NCI-H2196 treated with DMSO at 0.1 percent for 48 hours (cell line): ENCODE data around the gene POLR3B.
"Not testable (repeated sequence)": the region's sequence is repeated elsewhere in the genome, so short reads cannot be mapped to it uniquely, and the experiment has no call there.

Source experiments
- DNase-seq: peaks from one replicate; lab custom pipeline; 2025; ENCODE audit not compliant: unreplicated experiment; lab: John Stamatoyannopoulos, UW

The POLR3B gene

DNA sequence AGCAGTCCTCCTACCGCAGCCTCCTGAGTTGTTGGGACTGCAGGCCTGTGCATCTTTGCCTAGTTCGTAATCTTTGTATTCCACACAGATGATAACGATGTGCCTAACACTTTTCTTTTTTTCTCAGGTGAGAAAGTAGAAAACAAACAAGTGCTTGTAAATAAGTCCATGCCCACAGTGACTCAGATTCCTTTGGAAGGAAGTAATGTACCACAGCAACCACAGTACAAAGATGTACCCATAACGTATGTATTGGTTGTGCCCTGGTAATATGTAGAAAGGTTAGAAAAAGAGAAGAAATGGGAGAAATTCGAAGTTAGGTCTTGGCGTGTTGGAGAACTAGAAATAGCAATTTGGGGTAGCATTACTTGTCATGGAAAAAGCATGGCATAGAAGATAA, 101.6 kb downstream of the POLR3B start:
- no peak for DNase-seq

DNA sequence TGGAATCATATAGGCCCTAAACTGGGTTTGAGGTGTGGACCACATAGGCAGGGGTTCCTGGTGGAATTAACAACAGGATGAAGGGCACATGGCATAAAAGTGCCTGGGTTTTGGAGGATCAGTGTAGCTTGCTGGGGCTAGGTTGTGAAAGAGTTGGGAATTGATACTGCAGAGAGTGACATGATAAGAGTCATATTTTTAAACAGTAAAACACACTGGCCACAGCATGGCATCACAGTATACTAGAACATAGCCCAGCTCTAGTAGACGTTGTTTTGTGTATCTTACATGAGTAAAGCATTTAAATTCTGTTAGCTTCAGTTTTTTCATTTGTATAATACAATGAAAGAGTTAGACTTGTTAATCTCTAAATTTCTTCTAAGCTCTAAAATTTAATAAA, 102.0 kb downstream of the POLR3B start:
- DNase-seq = no peak

DNA sequence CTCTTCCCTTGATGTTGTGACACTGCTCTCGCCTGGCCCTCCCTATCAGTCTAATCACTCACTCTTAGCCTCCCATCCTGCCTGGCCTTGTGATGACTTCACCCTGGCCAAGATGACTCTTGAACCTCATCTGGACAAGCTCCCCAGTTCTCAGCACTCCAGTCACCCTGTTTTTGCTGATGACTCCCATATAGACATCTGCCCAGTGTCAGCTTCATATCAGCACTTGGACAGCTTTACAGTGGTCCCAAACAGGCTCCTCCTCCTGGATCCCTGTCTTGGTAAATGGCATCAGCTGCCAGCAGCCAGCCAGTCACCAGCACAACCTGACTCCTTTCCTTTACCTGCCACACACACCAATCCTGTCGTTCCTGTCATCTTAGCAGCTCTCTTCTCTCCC, 104.2 kb downstream of the POLR3B start:
- DNase-seq = no peak

DNA sequence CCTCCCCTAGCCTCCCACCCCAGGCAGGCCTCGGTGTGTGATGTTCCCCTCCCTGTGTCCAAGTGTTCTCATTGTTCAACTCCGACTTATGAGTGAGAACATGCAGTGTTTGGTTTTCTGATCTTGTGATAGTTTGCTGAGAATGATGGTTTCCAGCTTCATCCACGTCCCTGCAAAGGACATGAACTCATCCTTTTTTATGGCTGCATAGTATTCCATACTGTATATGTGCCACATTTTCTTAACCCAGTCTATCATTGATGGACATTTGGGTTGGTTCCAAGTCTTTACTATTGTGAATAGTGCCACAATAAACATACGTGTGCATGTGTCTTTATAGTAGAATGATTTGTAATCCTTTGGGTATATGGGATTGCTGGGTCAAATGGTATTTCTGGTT, 108.1 kb downstream of the POLR3B start:
- DNase-seq = not testable (repeated sequence)

DNA sequence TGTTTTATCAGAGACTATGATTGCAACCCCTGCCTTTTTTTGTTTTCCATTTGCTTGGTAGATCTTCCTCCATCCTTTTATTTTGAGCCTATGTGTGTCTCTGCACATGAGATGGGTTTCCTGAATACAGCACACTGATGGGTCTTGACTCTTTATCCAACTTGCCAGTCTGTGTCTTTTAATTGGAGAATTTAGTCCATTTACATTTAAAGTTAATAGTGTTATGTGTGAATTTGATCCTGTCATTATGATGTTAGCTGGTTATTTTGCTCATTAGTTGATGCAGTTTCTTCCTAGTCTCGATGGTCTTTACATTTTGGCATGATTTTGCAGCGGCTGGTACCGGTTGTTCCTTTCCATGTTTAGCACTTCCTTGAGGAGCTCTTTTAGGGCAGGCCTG, 118.1 kb downstream of the POLR3B start:
- not testable (repeated sequence) for DNase-seq

DNA sequence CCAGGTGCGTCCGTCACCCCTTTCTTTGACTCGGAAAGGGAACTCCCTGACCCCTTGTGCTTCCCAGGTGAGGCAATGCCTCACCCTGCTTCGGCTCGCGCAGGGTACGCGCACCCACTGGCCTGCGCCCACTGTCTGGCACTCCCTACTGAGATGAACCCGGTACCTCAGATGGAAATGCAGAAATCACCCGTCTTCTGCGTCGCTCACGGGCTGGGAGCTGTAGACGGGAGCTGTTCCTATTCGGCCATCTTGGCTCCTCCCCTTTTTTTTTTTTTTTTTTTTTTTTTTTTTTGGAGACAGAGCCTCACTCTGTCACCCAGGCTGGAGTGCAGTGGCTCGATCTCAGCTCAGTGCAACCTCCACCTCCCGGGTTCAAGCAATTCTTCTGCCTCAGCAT, 120.1 kb downstream of the POLR3B start:
- not testable (repeated sequence) for DNase-seq

DNA sequence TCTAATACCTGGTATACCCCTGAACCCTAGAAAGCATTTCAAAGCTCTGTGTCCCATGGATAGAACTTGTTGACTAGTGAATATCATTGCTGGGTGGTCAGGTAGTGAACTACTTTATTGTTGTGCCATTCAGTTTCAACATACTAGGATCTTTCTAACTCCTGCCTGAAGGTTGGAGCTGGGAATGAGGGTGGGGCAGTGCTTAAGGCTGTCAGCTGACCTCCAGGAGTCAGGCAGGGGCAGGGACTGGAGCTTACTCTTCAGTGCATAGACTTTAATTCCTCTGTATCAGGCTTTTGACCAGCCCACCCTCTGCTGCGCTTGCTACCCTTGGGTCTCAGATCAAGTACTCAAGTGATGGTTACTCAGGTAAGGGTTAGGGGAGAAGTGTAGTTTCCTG, 122.7 kb downstream of the POLR3B start:
- DNase-seq = no peak

DNA sequence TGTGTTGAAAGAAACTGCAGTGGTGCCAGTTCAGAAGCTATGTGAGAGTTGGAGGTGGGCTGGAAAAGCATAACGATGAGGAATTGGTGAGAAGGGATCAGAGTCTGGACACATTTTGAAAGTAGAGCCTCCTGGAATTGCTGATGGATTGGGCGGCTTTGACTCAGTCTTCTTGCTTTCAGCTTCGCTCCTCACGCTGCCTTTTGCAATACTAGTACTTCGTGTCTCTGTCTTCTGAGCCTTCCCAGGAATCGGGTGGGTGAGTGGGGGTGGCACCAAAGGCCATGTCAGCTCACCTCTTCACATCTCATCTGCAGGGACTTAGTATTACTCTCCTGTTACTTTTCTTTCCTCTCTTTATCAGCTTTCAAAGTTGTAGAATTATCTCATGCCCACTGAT, 123.7 kb downstream of the POLR3B start:
- DNase-seq = no peak

DNA sequence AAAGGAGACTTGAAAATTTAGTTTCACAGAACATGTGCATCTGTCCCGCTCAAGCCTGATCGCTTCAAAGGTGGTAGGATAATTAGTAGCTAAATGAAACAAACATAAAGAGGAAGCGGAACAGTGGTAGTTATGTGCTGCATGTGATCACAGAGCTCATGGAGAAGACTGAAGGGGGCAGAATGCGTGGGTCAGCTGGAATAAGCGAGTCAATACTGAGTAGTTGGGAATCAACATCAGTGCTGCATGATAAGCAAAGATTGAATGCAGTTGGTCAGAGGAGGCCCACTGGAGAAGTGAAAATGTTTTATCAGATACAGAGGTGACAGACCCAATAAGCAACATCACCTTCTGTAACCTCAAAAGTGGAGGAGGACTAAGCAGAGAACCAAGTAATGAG, 130.1 kb downstream of the POLR3B start:
- no peak for DNase-seq

DNA sequence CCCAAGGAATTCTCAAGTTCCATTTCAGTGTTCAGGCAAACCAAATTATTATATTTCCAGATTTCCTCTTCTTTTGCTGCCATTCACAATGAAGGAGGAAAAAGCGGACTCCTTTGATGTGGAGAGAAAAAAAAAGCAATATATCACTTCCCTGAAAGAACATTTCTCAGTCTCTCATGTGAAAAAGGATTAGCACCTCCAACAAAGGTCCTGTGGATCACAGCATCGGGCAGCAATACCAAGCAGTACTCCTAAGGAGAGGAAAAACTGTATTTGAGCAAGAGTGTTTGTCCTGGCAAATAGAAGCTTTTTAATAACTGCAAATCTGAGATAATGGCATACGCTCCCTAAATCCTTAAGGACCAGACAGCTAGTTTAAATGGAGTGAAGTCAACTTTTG, 131.3 kb downstream of the POLR3B start:
- DNase-seq = no peak

DNA sequence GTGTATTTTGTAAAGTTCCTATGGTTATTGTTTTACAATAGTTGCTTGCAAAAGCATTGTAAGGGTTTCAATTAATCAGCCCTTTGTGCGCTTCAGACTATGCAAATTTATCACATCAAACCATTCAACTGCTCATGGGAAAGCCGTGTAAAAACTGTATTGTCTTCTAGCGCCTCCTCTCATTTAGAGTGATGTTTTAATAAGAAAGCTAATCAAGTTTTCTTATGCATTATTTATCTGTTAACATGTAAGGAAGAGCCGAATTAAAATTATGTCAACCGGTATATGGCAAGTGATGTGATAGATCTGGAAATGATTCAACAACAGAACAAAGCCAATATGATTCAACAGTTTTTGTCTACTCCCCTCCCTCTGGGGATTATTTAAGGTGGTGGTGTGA, 132.7 kb downstream of the POLR3B start:
- DNase-seq = no peak

DNA sequence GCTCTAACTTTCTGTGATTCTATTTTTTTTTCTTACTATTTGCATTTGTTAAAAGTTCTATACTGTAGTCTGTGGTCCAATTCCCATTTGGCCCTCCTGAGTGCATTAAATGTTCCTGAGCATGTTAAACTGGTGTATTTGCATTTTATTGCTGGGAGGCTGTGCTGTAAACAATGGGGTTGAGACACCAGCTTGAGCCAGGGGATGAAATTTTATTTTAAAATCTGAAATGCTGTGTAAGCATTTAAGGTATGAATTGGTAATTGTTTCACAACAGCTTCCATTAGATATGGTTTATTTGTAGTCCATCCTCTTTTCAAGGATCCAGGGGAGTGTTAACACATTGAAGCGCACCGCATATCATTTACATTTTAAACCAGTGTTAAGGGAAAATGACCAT, 135.3 kb downstream of the POLR3B start:
- no peak for DNase-seq

DNA sequence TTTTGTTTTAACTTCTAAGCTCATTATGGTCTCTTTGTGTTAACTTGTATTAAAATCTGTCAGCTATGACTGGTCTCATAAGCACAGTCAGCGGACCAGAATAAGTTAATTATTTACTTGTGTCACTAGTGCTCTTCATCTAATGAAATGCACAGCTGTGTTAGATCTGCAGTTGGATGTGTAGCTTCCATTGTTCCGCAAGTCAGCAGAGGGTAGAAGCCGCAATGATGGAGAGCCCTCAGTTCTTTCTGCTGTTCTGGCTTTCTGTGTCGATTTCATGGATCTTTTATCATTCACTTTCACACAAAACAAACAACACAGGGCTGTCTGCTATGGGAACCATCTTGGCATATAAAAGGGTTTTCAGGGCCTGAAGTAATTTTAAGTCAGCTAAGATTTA, 136.0 kb downstream of the POLR3B start:
- DNase-seq = no peak

DNA sequence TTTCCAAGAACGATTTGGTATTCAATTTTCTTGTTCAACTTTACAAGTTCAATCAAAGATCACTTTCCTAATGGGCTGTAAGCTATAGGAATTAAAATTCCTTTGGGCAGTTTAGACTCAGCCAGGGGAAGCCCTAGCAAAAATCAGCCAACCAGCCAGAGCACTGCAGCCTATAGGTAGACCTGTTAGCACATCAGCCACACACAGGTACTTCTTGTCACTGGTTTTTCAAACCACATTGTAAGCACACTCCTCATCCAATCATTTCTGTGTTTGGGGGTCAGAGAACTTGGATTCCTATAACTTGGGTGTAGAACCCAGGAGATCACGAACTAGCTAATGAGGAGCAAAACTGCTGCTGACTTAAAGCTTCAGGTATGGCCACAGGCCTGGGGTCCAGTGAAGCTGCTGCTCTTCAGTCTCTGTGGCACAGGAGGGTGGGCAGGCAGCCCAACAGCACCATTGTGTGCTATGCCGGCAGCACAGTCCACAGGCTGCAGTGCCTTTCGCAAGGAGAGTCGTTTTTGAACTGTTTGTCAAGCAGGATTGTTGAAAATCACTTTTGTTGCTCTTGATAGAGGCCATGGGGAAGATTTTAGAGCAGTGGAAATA, 137.9 kb downstream of the POLR3B start:
- no peak for DNase-seq

DNA sequence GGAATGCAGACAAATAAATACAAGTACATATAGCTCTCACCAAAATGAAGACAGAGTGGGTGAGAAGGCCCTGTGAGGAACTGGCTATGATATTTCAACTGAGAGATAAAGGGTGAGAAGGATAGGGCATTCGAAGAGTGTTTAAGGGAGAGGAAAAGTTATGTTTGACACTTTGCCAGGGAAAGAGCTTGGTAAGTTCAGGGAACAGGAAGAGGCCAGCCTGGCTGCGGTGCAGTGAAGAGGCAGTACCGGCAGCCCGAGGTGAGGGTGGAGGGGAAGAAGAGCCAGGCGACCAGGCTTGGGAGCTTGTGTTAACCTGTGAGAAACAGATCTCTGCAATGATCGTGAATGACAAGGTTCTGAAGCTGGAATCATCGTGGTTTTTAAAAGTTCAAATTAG, 140.5 kb downstream of the POLR3B start:
- no peak for DNase-seq

DNA sequence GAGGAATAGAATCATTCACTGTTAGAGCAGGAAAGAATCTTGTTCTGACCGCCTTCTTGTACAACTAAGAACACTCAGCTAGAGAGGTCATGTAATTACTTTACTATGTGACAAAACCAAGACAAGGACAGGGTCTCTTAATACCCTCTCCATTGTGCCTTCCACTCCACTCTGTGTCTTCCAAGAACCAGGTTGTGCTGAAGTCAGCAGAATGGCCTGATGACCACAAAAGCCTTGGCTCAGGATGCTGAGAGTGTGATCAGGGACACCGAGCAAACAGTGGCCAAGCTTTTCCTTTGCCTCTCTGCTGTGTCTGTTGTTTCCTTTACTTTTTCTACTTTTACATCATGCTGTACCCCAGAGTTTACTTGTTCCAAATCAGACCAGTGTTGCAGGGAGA, 142.1 kb downstream of the POLR3B start:
- DNase-seq = no peak

DNA sequence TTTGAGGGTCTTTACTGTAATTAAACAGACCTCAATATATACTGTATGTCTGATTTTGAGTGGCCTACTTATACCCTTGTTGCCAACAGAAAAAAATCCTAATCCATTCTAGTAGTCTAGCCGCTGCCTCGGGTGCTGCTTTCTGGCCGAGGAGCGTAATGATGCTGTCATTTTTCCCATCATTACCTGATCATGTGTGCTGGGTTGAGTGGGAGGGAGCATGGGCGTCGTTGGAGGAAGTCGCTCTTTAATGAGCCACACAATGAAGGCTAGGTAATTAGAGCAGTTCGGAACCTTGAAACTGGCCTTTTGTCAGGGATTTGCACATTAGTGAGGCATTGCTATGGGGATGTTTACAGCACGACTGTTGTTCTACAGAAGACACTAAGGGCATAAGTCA, 149.1 kb downstream of the POLR3B start:
- DNase-seq = no peak

DNA sequence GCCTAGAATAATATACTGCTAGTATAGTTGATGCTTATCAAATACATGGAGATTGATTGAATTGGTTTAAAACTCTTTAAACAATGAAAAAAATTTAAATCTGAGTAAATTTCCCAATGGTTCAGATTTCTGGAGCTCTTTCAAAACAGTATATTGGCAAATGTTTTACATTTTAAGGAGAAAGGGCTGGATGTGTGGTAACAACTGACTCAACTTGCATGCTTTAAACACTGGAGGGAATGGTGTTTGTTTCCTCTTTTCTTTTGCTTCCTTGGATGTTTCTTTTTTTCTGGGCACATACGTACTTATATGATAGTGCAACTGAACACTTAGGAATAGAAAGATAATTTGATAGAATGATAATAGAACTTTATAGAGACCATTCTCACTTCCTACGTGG, 151.4 kb downstream of the POLR3B start:
- no peak for DNase-seq

DNA sequence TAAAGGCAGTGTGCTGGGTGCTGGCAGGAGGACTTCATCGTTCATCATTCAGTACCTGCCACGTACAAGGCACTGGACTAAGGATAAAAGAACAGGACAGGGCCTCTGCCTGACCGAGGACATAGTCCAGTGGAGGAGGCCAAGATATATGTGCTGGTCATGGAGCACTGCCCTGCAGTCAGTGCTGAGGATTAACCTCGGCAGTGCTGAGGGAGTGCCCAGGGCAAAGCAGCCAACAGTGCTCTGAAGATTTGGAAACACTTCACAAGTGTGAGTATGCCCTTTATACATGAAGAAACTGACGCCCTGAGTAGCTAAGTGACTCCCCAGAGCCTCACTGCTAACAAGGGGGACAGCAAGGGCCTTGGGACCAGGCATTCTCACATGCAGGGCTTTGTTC, 153.8 kb downstream of the POLR3B start:
- DNase-seq = no peak

DNA sequence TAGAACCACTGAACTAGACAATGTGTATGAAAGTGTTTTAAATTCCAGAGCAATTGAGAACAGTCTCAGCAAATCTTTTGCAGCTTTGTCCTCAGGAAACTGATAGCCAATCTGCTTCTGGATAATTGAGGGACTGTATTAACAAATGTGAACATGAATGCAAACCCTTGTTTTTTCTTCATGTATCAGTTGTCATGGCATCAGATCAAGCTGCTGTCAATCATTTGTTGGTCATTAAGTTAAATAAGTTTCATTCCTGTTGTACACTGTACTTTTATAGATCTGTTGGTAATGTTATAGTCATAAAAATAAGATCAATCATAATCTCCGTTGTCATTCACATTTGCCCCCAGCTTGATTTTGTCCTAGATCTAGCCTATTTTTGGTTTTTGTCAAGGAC, 159.8 kb downstream of the POLR3B start:
- no peak for DNase-seq

DNA sequence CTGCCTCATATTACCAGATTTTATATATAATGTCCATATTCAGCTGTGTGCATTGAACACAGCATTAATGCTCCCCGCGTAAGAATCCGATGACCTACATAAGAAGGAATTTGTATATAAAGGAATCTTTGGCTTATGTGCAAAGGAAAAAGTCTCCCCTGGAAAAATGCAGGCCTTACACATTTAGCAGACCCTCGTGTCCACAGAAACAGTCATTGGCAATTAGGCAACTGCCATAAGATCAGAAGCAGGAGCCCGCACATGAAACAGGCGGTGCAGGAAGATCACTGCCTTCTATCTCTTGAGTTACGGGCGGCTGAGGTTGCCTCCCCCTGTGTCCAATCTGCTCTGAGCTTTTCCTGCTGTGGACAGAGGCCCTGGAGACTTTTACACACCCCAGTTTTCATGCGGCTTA, 162.1 kb downstream of the POLR3B start:
- no peak for DNase-seq

DNA sequence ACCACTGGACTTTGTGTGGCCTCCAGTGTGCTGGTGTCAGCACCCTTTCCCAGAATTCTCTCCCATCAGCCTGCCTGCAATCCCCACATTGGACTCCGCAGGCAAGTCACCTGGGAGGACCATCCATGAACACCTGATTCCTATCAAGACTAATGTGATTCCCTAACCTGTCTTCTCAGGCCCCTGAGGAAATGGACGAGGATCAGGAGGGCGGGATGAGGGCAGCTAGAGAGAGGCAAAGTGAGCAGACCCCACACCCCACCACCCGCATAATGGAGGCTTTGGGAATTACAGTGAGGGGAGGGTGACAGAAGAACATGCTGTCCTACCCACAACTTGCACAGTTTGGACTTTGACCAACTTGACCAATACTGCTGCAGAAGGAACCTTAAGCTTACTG, 164.4 kb downstream of the POLR3B start:
- no peak for DNase-seq

DNA sequence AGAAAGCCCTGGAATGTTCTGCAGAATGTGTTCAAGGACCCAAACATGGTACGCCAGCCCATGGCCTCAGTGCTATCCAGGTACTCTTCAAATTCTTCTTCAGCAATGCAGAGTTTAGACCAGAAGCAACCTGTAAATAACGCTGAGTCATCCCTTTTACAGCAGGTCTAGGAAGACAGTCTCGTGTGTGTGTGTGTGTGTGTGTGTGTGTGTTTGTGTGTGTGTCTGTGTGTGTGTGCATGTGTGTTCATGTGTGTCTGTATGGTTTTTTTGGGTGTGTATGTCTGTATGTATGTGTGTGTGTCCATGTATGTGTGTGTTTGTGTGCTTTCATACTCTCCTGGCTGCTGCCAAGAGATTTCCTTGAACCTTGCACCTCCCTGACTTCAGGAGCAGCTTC, 165.2 kb downstream of the POLR3B start:
- DNase-seq = no peak

DNA sequence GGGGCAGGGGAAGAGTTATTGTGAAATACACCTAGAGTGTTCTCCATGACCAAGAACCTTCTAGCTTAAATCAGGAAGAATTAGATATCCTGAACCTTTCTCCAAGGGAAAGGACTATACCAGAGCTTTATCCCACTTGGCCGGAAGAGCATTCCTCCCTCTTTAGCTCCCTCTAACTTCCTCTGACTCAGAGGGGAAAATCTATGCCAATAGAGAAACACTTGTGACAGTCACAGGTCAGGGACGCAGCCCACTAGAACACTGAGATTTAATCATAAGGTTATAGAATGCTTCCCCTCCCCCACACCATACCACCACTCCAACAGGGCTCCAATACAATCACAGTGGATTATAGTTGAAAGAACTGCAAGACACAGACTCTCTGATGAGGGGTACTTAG, 169.8 kb downstream of the POLR3B start:
- no peak for DNase-seq
